ENCODE measurements around the gene ADAMTS10. TPM values are rescaled to one million over a fixed set of nuclear protein-coding genes. Genes with fewer than 3 reads are reported as not detected.

The ADAMTS10 gene
- total RNA-seq, 1 experiment from 2014 or later = 26.5 TPM

GRCh38 chr19:8630796-8631424 is 20.4 kb upstream of the ADAMTS10 start:
- H3K4me1 Mint-ChIP-seq = peaks cover 15 to 33% of the 10 kb centered on the region in 2 experiments
- Histone ChIP-seq H4K20me1 (ENCODE audit: control insufficient read depth, insufficient read depth, insufficient read length) (no peaks in the 10 kb centered on the region), H3K9me3 (ENCODE audit: control insufficient read depth, low read depth, low read length) (no peaks in the 10 kb centered on the region), H3K4ac (ENCODE audit: low read depth, low read length) (no peak overlapping the region), H2BK20ac (ENCODE audit: low read depth, low read length, poor library complexity, severe bottlenecking) (no peak overlapping the region), H3K4me1 (ENCODE audit: insufficient read depth, low read length) (no peaks in the 10 kb centered on the region), H3K18ac (ENCODE audit: insufficient read length, low read depth, low read length) (no peak overlapping the region), H2BK120ac (ENCODE audit: low read depth, low read length, poor library complexity, severe bottlenecking) (no peak overlapping the region), H3K14ac (ENCODE audit: insufficient read depth, low read length) (no peak overlapping the region), H4K8ac (replicated peaks; ENCODE audit: insufficient read length, low read depth, low read length) (no peak overlapping the region), H3K27ac (ENCODE audit: insufficient read length, low read depth, low read length) (no peak overlapping the region), H3K23ac (ENCODE audit: insufficient read length, low read depth, low read length) (no peak overlapping the region), H3K23me2 (ENCODE audit: insufficient read length, low read depth, low read length, poor library complexity, severe bottlenecking) (no peaks in the 10 kb centered on the region), H3K27me3 (ENCODE audit: insufficient read depth, low read length) (no peaks in the 10 kb centered on the region), H3K79me2 (ENCODE audit: insufficient read depth, low read length) (no peaks in the 10 kb centered on the region), H2BK5ac (ENCODE audit: insufficient read length, low read length) (no peak overlapping the region), H3K9ac (ENCODE audit: extremely low read depth, insufficient read length, low read length) (no peak overlapping the region), H2BK12ac (ENCODE audit: insufficient read length, low read depth, low read length) (no peak overlapping the region), H2BK15ac (ENCODE audit: low read depth, low read length) (no peak overlapping the region), H2AK5ac (ENCODE audit: insufficient read length, low read length) (no peak overlapping the region), H3K79me1 (ENCODE audit: insufficient read depth, low read depth, low read length, poor library complexity, severe bottlenecking) (no peaks in the 10 kb centered on the region), H3K4me2 (ENCODE audit: insufficient read depth, insufficient read length, low read length) (no peak overlapping the region), H3T11ph (ENCODE audit: low read length) (no peak overlapping the region), H4K91ac (ENCODE audit: insufficient read length, low read depth, low read length) (no peak overlapping the region), H3K56ac (ENCODE audit: insufficient read length, low read depth, low read length) (no peak overlapping the region), H4K5ac (ENCODE audit: insufficient read length, low read depth, low read length) (no peak overlapping the region), H2AFZ (ENCODE audit: low read length) (no peak overlapping the region)
- no peaks in the 10 kb centered on the region for H3K36me3 Mint-ChIP-seq (ENCODE audit: insufficient read depth in 1 of 3, low read depth in 3 of 3)
- H3K27me3 Mint-ChIP-seq (ENCODE audit: low read depth) = peaks cover 3% of the 10 kb centered on the region; the same call in 1 of the 2 replicates
- no CpG with 5 or more reads among the region's 6 CpGs for WGBS (ENCODE audit: extremely low coverage, insufficient read length, low lambda C conversion rate)
- DNase-seq = no peak
- H3K27ac Mint-ChIP-seq = peak overlapping the region; percentile 16 to 74 (median 57); a peak in 4 of 7 replicates
- H3K9me3 Mint-ChIP-seq = peaks cover 3% of the 10 kb centered on the region in 2 experiments; a peak in 4 of 5 replicates
- H3K4me3 Mint-ChIP-seq = no peak overlapping the region
- no peak for TF ChIP-seq CTCF (conservative IDR thresholded peaks at IDR 0.05)

Measured in H9 (cell line).